ENCODE measurements around the gene MAP2K2.

GRCh38 chr19:4049432-4049831 is 74.5 kb downstream of the MAP2K2 start:
- TF ChIP-seq RAD21 (IDR thresholded peaks at IDR 0.05; ENCODE audit: low read depth) (no peak), TAF1 (IDR thresholded peaks at IDR 0.05; ENCODE audit: low read depth) (no peak), REST (IDR thresholded peaks at IDR 0.05; ENCODE audit: low read depth) (peak; percentile 70), CEBPB (IDR thresholded peaks at IDR 0.05) (no peak), EP300 (IDR thresholded peaks at IDR 0.05; ENCODE audit: borderline replicate concordance) (no peak), NFIC (IDR thresholded peaks at IDR 0.05) (no peak), CREB1 (IDR thresholded peaks at IDR 0.05; ENCODE audit: low read depth) (no peak), ZBTB7A (IDR thresholded peaks at IDR 0.05; ENCODE audit: low read depth) (no peak)
- TF ChIP-seq, protein P1, sequence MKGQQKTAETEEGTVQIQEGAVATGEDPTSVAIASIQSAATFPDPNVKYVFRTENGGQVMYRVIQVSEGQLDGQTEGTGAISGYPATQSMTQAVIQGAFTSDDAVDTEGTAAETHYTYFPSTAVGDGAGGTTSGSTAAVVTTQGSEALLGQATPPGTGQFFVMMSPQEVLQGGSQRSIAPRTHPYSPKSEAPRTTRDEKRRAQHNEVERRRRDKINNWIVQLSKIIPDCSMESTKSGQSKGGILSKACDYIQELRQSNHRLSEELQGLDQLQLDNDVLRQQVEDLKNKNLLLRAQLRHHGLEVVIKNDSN (IDR thresholded peaks at IDR 0.05): no peak
- TF ChIP-seq, protein P2, sequence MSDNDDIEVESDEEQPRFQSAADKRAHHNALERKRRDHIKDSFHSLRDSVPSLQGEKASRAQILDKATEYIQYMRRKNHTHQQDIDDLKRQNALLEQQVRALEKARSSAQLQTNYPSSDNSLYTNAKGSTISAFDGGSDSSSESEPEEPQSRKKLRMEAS (IDR thresholded peaks at IDR 0.05): no peak

Measured in Ishikawa (cell line).